ENCODE measurements around the gene MFSD1. TPM values are rescaled to one million over a fixed set of nuclear protein-coding genes. Genes with fewer than 3 reads are reported as not detected.

The MFSD1 gene
- total and polyA plus RNA-seq, 2 of the 8 experiments (the other 6 are each of a cell fraction or from before 2014, with no cell fraction given) = 9.3 to 11.5 TPM

DNA sequence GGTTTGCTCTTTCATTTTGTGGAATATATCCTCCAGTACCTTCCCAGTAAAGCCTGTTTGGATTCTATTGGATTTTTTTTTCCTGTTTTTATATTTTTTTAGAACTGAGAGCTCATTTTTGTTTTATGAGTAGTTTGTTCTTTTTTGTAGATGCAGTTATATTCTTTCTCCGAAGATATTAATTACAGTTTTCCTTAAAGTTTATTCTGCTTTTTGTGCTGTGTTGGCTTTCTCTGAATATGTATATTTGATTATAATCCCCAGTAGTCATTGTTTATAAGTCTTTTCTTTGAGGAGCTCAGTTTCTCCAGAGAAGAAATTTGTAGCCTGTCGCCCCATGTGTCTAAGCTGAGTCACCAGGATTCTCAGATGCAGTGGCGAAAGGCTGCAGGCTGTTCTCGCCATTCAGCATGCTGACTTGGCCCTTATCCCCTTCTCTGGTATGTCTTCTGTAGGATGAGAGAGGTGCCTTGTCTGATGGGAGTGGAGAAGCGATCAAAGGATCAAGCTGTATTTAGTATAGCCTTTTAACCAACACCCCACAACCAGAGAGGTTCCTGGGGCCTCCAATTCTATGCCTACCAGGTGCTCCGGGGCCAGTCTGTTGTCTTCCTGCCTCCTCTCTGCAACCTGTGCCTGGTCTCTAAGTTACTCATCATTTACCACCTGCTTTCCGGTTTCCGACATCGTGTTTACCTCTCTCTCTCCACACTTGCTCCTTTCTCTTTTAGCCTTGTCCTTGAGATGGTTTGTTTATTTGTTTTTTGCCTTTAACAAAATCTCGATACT is 31.7 kb upstream of the MFSD1 start (continued):
- TF ChIP-seq, protein P1, sequence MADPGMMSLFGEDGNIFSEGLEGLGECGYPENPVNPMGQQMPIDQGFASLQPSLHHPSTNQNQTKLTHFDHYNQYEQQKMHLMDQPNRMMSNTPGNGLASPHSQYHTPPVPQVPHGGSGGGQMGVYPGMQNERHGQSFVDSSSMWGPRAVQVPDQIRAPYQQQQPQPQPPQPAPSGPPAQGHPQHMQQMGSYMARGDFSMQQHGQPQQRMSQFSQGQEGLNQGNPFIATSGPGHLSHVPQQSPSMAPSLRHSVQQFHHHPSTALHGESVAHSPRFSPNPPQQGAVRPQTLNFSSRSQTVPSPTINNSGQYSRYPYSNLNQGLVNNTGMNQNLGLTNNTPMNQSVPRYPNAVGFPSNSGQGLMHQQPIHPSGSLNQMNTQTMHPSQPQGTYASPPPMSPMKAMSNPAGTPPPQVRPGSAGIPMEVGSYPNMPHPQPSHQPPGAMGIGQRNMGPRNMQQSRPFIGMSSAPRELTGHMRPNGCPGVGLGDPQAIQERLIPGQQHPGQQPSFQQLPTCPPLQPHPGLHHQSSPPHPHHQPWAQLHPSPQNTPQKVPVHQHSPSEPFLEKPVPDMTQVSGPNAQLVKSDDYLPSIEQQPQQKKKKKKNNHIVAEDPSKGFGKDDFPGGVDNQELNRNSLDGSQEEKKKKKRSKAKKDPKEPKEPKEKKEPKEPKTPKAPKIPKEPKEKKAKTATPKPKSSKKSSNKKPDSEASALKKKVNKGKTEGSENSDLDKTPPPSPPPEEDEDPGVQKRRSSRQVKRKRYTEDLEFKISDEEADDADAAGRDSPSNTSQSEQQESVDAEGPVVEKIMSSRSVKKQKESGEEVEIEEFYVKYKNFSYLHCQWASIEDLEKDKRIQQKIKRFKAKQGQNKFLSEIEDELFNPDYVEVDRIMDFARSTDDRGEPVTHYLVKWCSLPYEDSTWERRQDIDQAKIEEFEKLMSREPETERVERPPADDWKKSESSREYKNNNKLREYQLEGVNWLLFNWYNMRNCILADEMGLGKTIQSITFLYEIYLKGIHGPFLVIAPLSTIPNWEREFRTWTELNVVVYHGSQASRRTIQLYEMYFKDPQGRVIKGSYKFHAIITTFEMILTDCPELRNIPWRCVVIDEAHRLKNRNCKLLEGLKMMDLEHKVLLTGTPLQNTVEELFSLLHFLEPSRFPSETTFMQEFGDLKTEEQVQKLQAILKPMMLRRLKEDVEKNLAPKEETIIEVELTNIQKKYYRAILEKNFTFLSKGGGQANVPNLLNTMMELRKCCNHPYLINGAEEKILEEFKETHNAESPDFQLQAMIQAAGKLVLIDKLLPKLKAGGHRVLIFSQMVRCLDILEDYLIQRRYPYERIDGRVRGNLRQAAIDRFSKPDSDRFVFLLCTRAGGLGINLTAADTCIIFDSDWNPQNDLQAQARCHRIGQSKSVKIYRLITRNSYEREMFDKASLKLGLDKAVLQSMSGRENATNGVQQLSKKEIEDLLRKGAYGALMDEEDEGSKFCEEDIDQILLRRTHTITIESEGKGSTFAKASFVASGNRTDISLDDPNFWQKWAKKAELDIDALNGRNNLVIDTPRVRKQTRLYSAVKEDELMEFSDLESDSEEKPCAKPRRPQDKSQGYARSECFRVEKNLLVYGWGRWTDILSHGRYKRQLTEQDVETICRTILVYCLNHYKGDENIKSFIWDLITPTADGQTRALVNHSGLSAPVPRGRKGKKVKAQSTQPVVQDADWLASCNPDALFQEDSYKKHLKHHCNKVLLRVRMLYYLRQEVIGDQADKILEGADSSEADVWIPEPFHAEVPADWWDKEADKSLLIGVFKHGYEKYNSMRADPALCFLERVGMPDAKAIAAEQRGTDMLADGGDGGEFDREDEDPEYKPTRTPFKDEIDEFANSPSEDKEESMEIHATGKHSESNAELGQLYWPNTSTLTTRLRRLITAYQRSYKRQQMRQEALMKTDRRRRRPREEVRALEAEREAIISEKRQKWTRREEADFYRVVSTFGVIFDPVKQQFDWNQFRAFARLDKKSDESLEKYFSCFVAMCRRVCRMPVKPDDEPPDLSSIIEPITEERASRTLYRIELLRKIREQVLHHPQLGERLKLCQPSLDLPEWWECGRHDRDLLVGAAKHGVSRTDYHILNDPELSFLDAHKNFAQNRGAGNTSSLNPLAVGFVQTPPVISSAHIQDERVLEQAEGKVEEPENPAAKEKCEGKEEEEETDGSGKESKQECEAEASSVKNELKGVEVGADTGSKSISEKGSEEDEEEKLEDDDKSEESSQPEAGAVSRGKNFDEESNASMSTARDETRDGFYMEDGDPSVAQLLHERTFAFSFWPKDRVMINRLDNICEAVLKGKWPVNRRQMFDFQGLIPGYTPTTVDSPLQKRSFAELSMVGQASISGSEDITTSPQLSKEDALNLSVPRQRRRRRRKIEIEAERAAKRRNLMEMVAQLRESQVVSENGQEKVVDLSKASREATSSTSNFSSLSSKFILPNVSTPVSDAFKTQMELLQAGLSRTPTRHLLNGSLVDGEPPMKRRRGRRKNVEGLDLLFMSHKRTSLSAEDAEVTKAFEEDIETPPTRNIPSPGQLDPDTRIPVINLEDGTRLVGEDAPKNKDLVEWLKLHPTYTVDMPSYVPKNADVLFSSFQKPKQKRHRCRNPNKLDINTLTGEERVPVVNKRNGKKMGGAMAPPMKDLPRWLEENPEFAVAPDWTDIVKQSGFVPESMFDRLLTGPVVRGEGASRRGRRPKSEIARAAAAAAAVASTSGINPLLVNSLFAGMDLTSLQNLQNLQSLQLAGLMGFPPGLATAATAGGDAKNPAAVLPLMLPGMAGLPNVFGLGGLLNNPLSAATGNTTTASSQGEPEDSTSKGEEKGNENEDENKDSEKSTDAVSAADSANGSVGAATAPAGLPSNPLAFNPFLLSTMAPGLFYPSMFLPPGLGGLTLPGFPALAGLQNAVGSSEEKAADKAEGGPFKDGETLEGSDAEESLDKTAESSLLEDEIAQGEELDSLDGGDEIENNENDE (IDR thresholded peaks at IDR 0.05; ENCODE audit: insufficient replicate concordance, low read length) = no peak
- no peak for TF ChIP-seq RXRA (IDR thresholded peaks at IDR 0.05; ENCODE audit: insufficient read depth, low read depth, low read length)
- TF ChIP-seq JUN (IDR thresholded peaks at IDR 0.05; ENCODE audit: low read depth, low read length) = no peak
- no peak for TF ChIP-seq RBBP5 (IDR thresholded peaks at IDR 0.05; ENCODE audit: borderline replicate concordance, low read depth, low read length)
- TF ChIP-seq GABPA (IDR thresholded peaks at IDR 0.05; ENCODE audit: borderline replicate concordance, insufficient read depth, low read length) = no peak

Measured in H1 (cell line).